ENCODE measurements around the gene NCOA3. TPM values are rescaled to one million over a fixed set of nuclear protein-coding genes. Genes with fewer than 3 reads are reported as not detected.

Gene NCOA3
- total RNA-seq, 1 experiment from 2014 or later, result 25.9 TPM

- BruUV-seq (replicated peaks), result no TSS peak
- peaks cover 48% of the 10 kb centered on the region for H3K79me2 ChIP-seq (ENCODE audit: insufficient read depth, low read length)
- no peaks in the 10 kb centered on the region for H3K27me3 ChIP-seq (ENCODE audit: insufficient read depth, low read length)
- peaks cover 0 to 7% of the 10 kb centered on the region in 2 experiments; a peak in 1 of 4 replicates for H3K36me3 ChIP-seq (ENCODE audit: control insufficient read depth in 1 of 2, insufficient read depth in 2 of 2, low read length in 2 of 2)
- no peak for ATAC-seq
- no peak for TF ChIP-seq EGR1 (IDR thresholded peaks at IDR 0.05; ENCODE audit: low read depth)
- TF ChIP-seq, protein P1, sequence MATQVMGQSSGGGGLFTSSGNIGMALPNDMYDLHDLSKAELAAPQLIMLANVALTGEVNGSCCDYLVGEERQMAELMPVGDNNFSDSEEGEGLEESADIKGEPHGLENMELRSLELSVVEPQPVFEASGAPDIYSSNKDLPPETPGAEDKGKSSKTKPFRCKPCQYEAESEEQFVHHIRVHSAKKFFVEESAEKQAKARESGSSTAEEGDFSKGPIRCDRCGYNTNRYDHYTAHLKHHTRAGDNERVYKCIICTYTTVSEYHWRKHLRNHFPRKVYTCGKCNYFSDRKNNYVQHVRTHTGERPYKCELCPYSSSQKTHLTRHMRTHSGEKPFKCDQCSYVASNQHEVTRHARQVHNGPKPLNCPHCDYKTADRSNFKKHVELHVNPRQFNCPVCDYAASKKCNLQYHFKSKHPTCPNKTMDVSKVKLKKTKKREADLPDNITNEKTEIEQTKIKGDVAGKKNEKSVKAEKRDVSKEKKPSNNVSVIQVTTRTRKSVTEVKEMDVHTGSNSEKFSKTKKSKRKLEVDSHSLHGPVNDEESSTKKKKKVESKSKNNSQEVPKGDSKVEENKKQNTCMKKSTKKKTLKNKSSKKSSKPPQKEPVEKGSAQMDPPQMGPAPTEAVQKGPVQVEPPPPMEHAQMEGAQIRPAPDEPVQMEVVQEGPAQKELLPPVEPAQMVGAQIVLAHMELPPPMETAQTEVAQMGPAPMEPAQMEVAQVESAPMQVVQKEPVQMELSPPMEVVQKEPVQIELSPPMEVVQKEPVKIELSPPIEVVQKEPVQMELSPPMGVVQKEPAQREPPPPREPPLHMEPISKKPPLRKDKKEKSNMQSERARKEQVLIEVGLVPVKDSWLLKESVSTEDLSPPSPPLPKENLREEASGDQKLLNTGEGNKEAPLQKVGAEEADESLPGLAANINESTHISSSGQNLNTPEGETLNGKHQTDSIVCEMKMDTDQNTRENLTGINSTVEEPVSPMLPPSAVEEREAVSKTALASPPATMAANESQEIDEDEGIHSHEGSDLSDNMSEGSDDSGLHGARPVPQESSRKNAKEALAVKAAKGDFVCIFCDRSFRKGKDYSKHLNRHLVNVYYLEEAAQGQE (IDR thresholded peaks at IDR 0.05; ENCODE audit: low read depth), result no peak
- no peak overlapping the region for H2AFZ ChIP-seq (ENCODE audit: low read depth, low read length, poor library complexity, severe bottlenecking)
- no peak overlapping the region for H3K4me3 ChIP-seq (replicated peaks in 1 of 2; ENCODE audit: low read depth in 1 of 2, low read length in 2 of 2)
- no peaks in the 10 kb centered on the region for H3K4me1 ChIP-seq (ENCODE audit: control insufficient read depth in 1 of 2, insufficient read depth in 2 of 2, low read length in 2 of 2)
- intact Hi-C loops (cut with micrococcal nuclease), result no loop called here
- POLR2A ChIA-PET, result no interaction called here
- H3K9ac ChIP-seq (ENCODE audit: low read length), result no peak overlapping the region
- H3K27ac ChIP-seq (ENCODE audit: low read depth, low read length), result no peak overlapping the region
- H3K9me2 ChIP-seq (ENCODE audit: insufficient read depth), result no peaks in the 10 kb centered on the region
- H3K4me2 ChIP-seq (ENCODE audit: low read length), result no peak overlapping the region
- no peak for DNase-seq (ENCODE audit: low read depth, low spot score)
- H3K9me3 ChIP-seq (ENCODE audit: control insufficient read depth in 1 of 2, insufficient read depth in 1 of 2, low read depth in 1 of 2, low read length in 2 of 2), result peaks cover 7 to 12% of the 10 kb centered on the region in 2 experiments; a peak in 2 of 4 replicates
- H4K20me1 ChIP-seq (ENCODE audit: insufficient read depth), result no peaks in the 10 kb centered on the region
- RAD21 ChIA-PET (ENCODE audit: low non-redundant PET in 1 of 2, low total read pairs in 2 of 2, uncharacterized antibody in 2 of 2, unreplicated experiment in 2 of 2), result no interaction called here
- CTCF ChIA-PET, result no interaction called here
Observed at GRCh38 chr20:47524015-47524784, 22.5 kb downstream of the NCOA3 start.

Measured in HCT116 (cell line).